ENCODE measurements around the gene MBOAT1.

- TF ChIP-seq CTCF (IDR thresholded peaks at IDR 0.05) (no peak), POLR2A (IDR thresholded peaks at IDR 0.05) (no peak)
These were observed 94.8 kb downstream of the MBOAT1 start for GRCh38 chr6:20117474-20117873.

All from Peyer's patch (tissue), 4 donors.